Measurements from ENCODE around the gene NAB2. TPM values are rescaled to one million over a fixed set of nuclear protein-coding genes. Genes with fewer than 3 reads are reported as not detected.
A peak's percentile ranks its signal among the peaks of the same experiment; 100 is the strongest.

The NAB2 gene
- total RNA-seq, 2 donors from 2014 or later: 13.5 to 21.7 TPM

- no peaks in the 10 kb centered on the region for H3K9me3 ChIP-seq (ENCODE audit: control insufficient read depth, low read length)
- H3K4me3 ChIP-seq (ENCODE audit: low read length): peak overlapping the region; percentile 84
- H3K9ac ChIP-seq (ENCODE audit: extremely low read depth, low read length, poor library complexity, severe bottlenecking): peak overlapping the region; percentile 54
- peak overlapping the region; percentile 80 for H3K27ac Mint-ChIP-seq
- H3K4me1 Mint-ChIP-seq: peaks cover 14% of the 10 kb centered on the region
- peaks cover 3% of the 10 kb centered on the region for H3K36me3 Mint-ChIP-seq (ENCODE audit: low read depth)
- H3K9me3 Mint-ChIP-seq: no peaks in the 10 kb centered on the region
- no peaks in the 10 kb centered on the region for H3K36me3 ChIP-seq (ENCODE audit: control insufficient read depth, insufficient read depth, low read length)
- WGBS, 2 experiments (ENCODE audit: insufficient coverage in 1 of 2, insufficient read length in 1 of 2): 0 to 2% methylated on average over 5 to 14 of the region's 14 CpGs
- no peaks in the 10 kb centered on the region for H3K27me3 ChIP-seq (ENCODE audit: control insufficient read depth, insufficient read depth, low read length, poor library complexity, severe bottlenecking)
- H3K27me3 Mint-ChIP-seq (ENCODE audit: insufficient read depth): peaks cover 2% of the 10 kb centered on the region
- H3K4me1 ChIP-seq (ENCODE audit: control insufficient read depth, insufficient read depth, low read length): peaks cover 3% of the 10 kb centered on the region
- peak overlapping the region; percentile 79 for H3K27ac ChIP-seq (ENCODE audit: low read depth, low read length)
- peak overlapping the region; percentile 78 for H3K4me3 Mint-ChIP-seq
- TF ChIP-seq CTCF (conservative IDR thresholded peaks at IDR 0.05): peak; percentile 65
- DNase-seq: peak; percentile 92
These were observed 2.4 kb upstream of the NAB2 start for GRCh38 chr12:57086493-57087009.

- H3K9me3 Mint-ChIP-seq: no peaks in the 10 kb centered on the region
- Histone ChIP-seq H3K36me3 (ENCODE audit: control insufficient read depth, insufficient read depth, low read length) (no peaks in the 10 kb centered on the region), H3K4me1 (ENCODE audit: control insufficient read depth, insufficient read depth, low read length) (peaks cover 3% of the 10 kb centered on the region), H3K9ac (ENCODE audit: extremely low read depth, low read length, poor library complexity, severe bottlenecking) (peak overlapping the region; percentile 54), H3K27me3 (ENCODE audit: control insufficient read depth, insufficient read depth, low read length, poor library complexity, severe bottlenecking) (no peaks in the 10 kb centered on the region), H3K27ac (ENCODE audit: low read depth, low read length) (peak overlapping the region; percentile 98), H3K4me3 (ENCODE audit: low read length) (peak overlapping the region; percentile 84), H3K9me3 (ENCODE audit: control insufficient read depth, low read length) (no peaks in the 10 kb centered on the region)
- H3K36me3 Mint-ChIP-seq (ENCODE audit: low read depth): peaks cover 9% of the 10 kb centered on the region
- H3K4me3 Mint-ChIP-seq: peak overlapping the region; percentile 78
- peak; percentile 93 for DNase-seq
- peak overlapping the region; percentile 96 for H3K27ac Mint-ChIP-seq
- no peak for TF ChIP-seq CTCF (conservative IDR thresholded peaks at IDR 0.05)
- no peaks in the 10 kb centered on the region for H3K27me3 Mint-ChIP-seq (ENCODE audit: insufficient read depth)
- WGBS, 2 experiments (ENCODE audit: insufficient coverage in 1 of 2, insufficient read length in 1 of 2): 0% methylated on average over 5 to 44 of the region's 52 CpGs
- peaks cover 14% of the 10 kb centered on the region for H3K4me1 Mint-ChIP-seq
These were observed 1.8 kb upstream of the NAB2 start for GRCh38 chr12:57087010-57087690.

GRCh38 chr12:57087691-57088353, 1.1 kb upstream of the NAB2 start:
- H3K27ac Mint-ChIP-seq: peak overlapping the region; percentile 96
- peak; percentile 97 for DNase-seq
- WGBS, 2 experiments (ENCODE audit: insufficient coverage in 1 of 2, insufficient read length in 1 of 2): 0 to 1% methylated on average over 5 to 37 of the region's 37 CpGs

More at GRCh38 chr12:57087691-57088353, 1.1 kb upstream of the NAB2 start:
- Mint-ChIP-seq H3K27me3 (ENCODE audit: insufficient read depth) (no peaks in the 10 kb centered on the region), H3K9me3 (no peaks in the 10 kb centered on the region), H3K4me1 (peaks cover 14% of the 10 kb centered on the region), H3K4me3 (peak overlapping the region; percentile 78), H3K36me3 (ENCODE audit: low read depth) (peaks cover 13% of the 10 kb centered on the region)
- Histone ChIP-seq H3K4me3 (ENCODE audit: low read length) (peak overlapping the region; percentile 84), H3K27ac (ENCODE audit: low read depth, low read length) (peak overlapping the region; percentile 98), H3K36me3 (ENCODE audit: control insufficient read depth, insufficient read depth, low read length) (no peaks in the 10 kb centered on the region), H3K9me3 (ENCODE audit: control insufficient read depth, low read length) (no peaks in the 10 kb centered on the region), H3K27me3 (ENCODE audit: control insufficient read depth, insufficient read depth, low read length, poor library complexity, severe bottlenecking) (no peaks in the 10 kb centered on the region), H3K9ac (ENCODE audit: extremely low read depth, low read length, poor library complexity, severe bottlenecking) (peak overlapping the region; percentile 60), H3K4me1 (ENCODE audit: control insufficient read depth, insufficient read depth, low read length) (peaks cover 3% of the 10 kb centered on the region)
- peak; percentile 19 for TF ChIP-seq CTCF (conservative IDR thresholded peaks at IDR 0.05)

All from endodermal cell (in vitro differentiated cells).